GM13977 (cell line): ENCODE measurements around the gene DCAF17.
"Not testable (repeated sequence)": the region's sequence is repeated elsewhere in the genome, so short reads cannot be mapped to it uniquely, and the experiment has no call there.

Experiments used
- DNase-seq: peaks from one replicate; pipeline ENCODE4 v3.0.0; 2012; ENCODE audit warnings: low spot score
- in situ Hi-C: fragments of 300-500 bp; cut with MboI; formaldehyde crosslinking; loops from one replicate; pipeline ENCODE4 v1.12.0; 2022; ENCODE audit warnings: low sequenced_read_pairs, low pct_unique_long_range_greater_than_20kb, mixed read lengths, inconsistent platforms; ENCODE audit not compliant: unreplicated experiment
- TF ChIP-seq, protein P1 (sequence below): IDR thresholded peaks from 2 replicates; pipeline ENCODE4 v1.5.1; 2012; ENCODE audit warnings: mild to moderate bottlenecking, control low read depth; ENCODE audit not compliant: insufficient read depth; ENCODE audit errors: extremely low read depth, missing control alignments

Gene DCAF17

DNA sequence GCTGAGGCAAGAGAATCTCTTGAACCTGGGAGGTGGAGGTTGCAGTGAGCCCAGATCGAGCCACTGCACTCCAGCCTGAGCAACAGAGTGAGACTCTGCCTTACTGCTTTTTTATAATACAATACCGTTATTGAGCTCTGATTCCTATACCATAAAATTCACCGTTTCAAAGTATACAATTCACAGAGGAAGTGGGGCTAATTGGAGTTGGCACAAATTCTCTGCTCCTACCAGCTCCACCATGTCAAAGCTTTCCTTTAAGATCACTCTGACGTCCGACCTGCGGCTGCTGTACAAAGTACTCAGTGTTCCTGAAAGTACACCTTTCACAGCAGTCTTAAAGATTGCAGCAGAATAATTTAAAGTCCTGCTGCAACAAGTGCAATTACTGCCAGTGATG, 58.6 kb downstream of the DCAF17 start:
- DNase-seq: no peak
- in situ Hi-C loops: no loop called here
- TF ChIP-seq, protein P1, sequence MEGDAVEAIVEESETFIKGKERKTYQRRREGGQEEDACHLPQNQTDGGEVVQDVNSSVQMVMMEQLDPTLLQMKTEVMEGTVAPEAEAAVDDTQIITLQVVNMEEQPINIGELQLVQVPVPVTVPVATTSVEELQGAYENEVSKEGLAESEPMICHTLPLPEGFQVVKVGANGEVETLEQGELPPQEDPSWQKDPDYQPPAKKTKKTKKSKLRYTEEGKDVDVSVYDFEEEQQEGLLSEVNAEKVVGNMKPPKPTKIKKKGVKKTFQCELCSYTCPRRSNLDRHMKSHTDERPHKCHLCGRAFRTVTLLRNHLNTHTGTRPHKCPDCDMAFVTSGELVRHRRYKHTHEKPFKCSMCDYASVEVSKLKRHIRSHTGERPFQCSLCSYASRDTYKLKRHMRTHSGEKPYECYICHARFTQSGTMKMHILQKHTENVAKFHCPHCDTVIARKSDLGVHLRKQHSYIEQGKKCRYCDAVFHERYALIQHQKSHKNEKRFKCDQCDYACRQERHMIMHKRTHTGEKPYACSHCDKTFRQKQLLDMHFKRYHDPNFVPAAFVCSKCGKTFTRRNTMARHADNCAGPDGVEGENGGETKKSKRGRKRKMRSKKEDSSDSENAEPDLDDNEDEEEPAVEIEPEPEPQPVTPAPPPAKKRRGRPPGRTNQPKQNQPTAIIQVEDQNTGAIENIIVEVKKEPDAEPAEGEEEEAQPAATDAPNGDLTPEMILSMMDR: no peak

DNA sequence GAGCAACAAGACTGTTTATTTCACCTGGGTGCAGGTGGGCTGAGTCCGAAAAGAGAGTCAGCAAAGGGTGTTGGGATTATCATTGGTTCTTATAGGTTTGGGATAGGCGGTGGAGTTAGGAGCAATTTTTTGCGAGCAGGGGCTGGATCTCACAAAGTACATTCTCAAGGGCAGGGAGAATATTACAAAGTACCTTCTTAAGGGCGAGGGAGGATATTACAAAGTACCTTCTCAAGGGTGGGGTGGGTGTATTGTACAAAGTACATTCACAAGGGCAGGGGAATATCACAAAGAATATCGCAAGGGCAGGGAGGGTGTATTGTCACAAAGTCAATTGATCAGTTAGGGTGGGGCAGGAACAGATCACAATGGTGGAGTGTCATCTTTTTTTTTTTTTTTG, 63.6 kb downstream of the DCAF17 start:
- DNase-seq, in situ Hi-C loops: not testable (repeated sequence)

DNA sequence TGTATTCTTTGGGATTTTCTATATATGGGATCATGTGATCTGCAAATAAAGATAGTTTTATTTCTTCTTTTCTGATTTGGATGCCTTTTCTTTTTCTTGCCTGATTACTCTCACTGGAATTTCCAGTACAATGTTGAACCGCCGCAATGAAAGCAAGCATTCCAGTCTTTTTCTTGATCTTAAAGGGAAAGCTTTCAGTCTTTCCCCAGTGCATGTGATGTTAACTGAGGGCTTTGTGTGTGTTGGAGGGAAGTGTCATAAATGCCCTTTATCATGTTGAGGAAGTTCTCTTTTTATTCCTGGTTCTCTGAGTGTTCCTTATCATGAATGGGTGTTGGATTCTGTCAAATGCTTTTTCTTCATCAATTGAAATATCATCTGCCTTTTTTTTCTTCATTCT, 71.3 kb downstream of the DCAF17 start:
- in situ Hi-C loops: no loop called here
- no peak for DNase-seq

DNA sequence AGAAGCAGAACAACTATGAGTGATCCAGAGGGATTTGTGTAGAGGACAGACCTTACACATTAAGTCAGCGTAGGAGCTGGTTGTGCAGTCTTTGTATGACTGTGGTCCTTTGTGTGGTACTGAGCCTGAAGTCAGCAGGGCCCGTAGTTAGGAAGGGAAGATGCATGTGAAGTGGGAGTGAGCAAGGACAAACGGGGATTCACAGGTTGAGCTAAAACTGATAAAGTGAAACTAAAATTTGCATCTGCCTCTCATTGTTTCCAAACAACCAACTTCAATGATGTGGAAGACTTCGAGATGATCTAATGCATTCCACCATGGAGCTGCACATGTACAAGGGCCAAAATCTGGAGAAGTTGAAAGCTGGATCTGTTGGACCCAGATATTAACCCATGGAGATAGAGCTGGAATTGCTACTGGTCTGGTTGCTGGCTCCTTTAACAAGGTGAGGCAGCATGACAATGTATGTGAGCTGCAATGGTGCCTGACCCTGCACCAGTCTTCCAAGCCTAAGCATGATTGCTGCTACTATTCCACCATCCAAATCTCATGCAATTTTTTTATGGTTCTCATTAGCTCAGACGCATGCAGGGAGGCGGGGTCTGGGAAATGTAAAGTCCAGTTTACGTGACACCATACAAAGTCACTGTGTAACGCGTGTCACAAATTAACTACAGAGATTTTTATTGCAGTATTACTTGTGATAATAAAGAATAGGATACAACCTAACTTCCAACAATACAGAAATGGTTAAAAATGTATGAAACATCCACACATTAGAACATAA, 76.1 kb downstream of the DCAF17 start:
- peak; percentile 60 for DNase-seq
- in situ Hi-C loops: no loop called here

More for the DNA sequence above, 71.3 kb downstream of the DCAF17 start:
- TF ChIP-seq, protein P1: no peak

DNA sequence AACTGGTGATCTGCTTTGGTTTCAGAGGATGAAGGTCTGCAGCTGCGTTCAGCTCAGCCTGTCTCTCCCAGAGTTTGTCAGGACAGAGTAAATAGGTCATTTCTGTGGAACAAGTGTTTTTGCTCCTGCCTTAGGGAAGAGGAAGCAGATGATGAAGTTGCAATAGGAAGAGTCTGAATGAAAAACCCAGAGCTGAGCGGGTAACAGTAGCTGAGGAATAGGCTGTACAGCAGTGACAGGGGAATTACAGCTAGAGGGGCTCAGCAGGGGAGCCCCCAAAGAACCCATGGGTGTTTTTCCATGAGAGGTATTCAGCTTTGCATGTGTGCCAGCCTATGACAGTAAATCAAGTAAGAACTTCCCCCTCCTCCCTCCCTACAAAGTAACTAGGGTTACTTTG, 78.0 kb downstream of the DCAF17 start:
- no peak for DNase-seq
- in situ Hi-C loops: no loop called here
- TF ChIP-seq, protein P1: no peak

More for the DNA sequence above, 76.1 kb downstream of the DCAF17 start:
- TF ChIP-seq, protein P1: no peak

DNA sequence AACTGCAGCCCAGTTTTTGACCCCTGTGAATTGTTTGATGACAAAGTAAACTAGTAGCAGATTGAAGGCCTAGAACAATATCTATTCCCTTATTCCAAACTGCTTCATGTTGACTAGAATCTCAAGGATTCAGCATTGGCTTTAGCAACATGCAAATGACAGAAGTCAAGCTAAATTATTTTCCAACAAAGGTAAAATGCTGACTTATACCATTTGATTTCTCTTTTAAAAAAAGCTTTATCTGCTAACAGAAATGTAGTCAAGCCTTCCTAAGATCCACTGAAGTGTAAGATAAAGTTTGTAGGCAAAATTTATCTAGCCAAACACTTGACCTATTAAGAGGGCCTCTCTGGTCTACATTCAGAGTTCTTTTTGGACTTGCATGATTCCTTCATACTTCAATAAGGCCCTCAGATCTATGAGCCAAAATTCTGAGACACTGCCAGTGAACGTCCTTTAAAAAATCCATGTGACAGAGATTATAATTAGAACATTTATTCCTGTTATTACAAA, 78.7 kb downstream of the DCAF17 start:
- in situ Hi-C loops: no loop called here
- TF ChIP-seq, protein P1: no peak
- no peak for DNase-seq

DNA sequence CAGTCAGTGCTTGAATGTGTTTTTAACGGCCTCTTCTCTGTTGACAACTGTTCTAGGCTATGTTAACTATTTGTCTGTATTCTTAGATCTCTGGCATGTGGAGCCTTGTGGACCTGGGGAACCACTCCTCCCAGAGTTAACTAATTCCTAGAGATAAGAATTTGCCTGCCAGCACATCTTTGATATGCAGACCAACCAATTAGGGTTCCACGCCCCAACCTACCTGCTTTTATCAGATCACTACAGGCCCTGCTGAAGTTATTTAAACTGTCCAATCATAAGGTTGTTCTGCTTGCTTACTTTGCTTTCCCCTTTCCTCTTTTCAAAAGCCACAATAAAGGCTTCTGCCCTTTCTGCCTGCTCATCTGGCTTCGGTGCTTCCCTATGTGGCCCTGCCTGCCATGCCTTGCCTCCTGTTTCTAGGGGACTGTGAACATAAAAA, 79.7 kb downstream of the DCAF17 start:
- TF ChIP-seq, protein P1: no peak
- DNase-seq: peak; percentile 34
- in situ Hi-C loops: no loop called here
